HG02798 (cell line): ENCODE measurements around the gene NEDD4L.
"Not testable (repeated sequence)": the region's sequence is repeated elsewhere in the genome, so short reads cannot be mapped to it uniquely, and the experiment has no call there.

ENCODE experiments used
- ATAC-seq: cut with Tn5 transposase; IDR thresholded peaks from one replicate; pipeline ENCODE4 v1.9.1; 2021; ENCODE audit warnings: mild to moderate bottlenecking; ENCODE audit not compliant: unreplicated experiment, poor library complexity

The NEDD4L gene

DNA sequence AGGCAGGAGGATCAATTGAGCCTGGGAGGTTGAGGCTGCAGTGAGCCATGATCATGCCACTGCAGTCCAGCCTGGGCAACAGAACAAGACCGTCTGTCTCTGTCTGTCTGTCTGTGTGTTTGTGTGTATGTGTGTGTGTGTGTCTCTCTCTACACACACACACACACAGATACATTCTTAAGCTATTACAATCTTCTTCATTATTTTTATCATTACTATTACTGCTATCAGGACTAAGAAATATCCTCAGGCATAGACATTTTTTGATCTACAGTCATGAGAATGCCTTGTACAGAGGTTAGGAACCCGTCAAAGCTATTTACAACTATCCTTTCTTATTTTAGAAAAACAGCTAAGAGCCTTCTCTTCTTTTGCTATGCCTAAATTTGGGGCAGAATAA, 207.4 kb downstream of the NEDD4L start:
- no peak for ATAC-seq

DNA sequence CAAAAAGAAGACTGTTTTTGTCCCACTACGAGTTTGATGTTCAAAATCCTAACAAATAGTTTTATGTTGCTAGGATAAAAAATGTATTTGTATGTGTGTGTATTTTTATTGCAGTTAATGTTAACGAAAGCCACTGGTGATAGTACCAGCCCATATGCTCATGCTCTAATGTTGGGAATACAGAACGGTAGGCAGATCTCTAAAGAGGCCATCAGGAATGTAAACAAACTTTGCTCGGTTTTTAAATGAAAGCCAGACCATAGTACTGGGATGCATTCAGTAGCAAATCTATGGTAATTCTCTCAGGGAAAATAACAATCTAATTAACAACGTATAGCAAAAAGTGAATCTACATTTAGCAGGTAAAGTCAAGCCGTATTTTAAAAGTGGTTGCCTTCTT, 208.1 kb downstream of the NEDD4L start:
- ATAC-seq = no peak

GRCh38 chr18:58253318-58253717, 209.3 kb downstream of the NEDD4L start:
- no peak for ATAC-seq

DNA sequence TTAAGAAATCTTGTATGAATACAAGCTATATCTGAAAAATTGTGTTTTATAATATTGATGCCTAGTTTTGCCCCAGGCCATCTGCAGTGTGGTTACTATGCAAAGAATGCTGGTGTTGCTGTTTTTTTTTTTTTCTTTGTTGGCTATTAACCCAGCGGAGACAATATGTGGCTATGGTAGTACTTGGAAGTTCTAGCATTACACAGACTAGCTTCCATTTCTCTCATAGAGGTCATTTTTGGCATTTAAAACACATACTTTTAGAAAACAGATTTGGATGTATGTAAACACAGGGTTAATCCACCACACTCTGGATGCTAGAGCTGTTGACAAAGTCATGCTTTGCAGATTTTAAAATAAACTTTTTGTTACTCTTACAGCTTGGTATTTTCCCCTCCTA, 209.8 kb downstream of the NEDD4L start:
- ATAC-seq = no peak

GRCh38 chr18:58254873-58255511, 211.0 kb downstream of the NEDD4L start:
- no peak for ATAC-seq

- no peak for ATAC-seq
These were observed 211.8 kb downstream of the NEDD4L start for GRCh38 chr18:58255701-58256311.

DNA sequence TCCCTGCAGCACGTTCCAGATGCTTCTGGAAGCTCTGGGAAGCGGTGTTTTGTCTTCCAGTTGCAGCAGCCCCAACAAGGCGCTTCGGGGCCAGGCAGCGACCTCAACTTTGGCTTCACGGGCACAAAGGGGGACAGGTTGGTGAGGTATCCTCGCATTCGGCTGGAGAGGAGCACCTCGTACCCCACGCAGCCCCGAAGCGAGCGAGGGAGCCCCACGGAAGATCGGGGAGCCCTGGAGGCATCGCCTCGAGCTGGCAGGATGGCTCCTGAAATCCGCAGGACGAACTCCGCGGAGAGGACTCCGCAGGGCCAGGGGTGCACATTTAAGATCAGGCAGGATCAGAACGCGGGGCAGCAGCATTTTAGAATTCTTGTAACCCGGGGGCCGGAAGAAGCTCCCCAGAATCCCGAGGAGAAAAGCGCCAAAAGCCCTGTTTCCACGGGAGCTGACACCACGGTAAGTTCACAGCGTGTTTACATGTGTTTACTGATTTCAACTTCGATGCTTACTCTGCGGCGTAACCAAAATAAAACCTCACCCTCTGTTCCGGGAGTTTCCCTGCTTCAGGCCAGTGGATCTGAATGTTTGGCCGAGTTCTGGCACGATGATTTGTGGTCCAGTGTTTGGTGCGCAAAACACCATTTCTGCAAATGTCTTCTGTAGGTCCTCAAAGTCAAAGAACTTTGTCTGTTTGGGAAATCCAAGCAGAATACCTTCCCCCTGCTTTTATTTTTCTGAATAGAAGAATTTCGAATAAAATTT, 212.5 kb downstream of the NEDD4L start:
- no peak for ATAC-seq

DNA sequence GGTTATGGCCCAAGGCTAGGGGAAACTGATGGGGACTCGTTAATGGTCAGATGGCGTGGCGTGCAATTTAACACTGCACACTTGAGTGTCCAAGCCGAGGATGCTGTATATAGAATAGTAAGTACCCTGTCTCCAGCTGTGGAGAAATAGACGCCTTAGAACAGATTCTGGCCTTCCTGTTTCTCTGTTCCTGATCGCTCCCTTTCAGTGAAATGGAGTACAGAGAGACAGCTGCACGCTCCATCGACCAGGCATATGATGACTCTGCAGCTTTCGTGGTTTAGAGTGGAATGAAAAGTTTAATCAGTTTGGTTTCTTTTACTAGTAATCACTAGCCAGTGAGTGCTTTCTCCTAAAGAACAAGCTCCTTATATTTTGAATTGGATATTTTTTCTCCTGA, 213.4 kb downstream of the NEDD4L start:
- ATAC-seq = no peak

DNA sequence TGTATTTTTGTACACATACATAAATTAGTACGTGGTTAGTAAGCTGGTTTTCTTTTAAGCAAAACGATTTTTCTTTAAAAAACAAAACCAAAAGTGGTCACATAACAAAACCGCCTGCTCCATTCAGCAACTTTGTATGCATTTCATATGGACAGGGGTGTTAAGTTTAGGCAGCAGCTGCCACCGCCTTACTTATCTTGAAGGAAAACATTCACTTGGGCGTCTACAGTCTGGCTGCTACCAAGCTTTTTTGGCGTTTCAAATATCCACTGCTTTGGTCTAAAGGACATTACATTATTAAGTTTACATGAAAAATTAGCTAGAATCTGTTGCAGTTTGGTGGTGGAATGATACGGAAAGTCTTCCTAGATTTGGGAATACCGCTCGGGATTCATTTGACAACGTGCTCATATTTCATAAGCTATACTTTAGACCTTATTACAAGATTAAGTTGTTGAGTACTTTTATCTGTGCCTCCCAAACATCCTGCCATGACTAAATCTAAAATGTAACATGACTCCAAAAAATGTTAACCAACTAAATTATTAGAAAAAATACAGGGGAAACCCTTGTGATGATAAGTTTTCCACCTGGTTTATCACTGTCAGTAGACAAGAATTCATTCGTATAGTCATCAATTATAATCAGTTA, 214.8 kb downstream of the NEDD4L start:
- ATAC-seq = no peak

DNA sequence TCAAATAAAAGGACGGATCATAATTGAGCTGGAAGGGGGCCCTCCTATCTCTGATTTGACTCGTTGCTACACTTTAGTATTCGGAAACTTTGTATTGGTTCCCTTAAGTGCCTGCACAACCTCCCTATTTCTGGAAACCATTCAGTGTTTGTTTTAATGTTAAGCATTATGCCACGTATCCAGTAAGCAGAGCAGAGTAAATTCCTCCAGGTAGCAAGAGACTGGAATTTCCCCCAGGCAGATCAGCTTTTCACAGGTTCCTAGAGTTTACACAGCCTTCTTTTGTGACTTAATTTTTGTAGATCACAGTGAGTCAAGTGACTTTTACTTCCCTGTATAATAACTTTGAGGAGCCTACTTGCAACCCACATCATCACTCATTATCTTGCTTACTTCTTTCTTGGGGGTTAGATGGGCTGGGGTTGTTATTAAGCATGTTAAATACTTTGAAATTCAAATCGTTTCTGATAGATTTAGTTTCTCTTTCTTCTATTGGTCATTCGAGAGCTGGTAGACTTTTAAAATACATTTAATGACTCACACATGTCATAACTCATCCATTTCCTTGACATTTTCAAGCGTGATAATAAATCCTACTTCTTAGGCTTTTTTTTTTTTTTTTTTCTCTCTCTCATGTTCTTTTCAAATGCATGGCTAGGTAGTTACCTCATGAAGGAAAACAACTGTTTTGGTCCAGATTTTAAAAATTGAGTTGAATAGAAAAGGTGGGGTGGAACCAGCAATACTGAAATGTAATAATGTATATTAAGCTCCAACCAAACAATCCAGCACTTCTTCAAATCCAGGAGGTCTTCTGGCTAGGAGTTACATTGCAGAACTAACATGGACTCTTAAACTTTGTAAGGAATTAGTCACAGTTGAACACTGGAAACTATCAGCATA, 219.3 kb downstream of the NEDD4L start:
- no peak for ATAC-seq

GRCh38 chr18:58264075-58264474, 220.0 kb downstream of the NEDD4L start:
- ATAC-seq = no peak

- ATAC-seq = no peak
These were observed 220.8 kb downstream of the NEDD4L start for GRCh38 chr18:58264840-58265239.

GRCh38 chr18:58265489-58265888, 221.5 kb downstream of the NEDD4L start:
- ATAC-seq = not testable (repeated sequence)

DNA sequence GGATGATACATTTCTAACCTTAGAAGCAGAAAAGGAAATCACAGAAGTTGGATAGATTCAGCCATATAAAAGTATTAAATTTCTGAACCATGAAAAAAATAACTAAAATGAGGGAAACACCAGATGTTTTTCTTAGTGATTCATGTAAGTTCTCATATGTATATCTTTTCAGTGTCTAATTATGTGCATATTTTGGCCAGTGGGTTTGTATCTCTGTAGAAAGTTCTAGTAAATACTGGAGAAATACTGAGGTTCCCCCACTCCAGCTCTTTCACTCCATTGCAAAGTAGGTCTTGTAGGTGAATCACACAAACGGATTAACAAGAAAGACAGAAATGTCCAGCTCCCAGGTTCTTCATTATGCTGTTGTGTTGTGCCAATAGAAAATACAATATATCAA, 222.3 kb downstream of the NEDD4L start:
- no peak for ATAC-seq

DNA sequence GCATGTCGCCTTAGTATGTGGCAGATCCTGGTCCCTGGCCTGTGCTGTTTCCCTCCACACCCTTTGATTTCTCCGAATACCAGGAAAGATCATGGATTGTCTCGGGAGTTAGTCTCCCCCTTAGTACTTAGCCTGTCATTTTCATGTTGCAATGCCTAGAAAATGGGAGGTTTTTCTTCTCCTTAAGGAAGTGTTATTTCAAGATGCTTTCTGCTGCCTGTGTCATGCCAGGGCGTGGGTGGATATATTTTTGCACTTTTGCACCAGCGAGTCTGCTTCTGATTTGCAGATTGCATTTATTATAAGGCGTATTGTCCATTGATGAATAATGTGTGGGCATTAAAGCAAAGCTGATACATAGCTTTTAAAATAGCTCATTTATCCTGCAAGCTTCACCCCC, 223.5 kb downstream of the NEDD4L start:
- ATAC-seq = no peak

DNA sequence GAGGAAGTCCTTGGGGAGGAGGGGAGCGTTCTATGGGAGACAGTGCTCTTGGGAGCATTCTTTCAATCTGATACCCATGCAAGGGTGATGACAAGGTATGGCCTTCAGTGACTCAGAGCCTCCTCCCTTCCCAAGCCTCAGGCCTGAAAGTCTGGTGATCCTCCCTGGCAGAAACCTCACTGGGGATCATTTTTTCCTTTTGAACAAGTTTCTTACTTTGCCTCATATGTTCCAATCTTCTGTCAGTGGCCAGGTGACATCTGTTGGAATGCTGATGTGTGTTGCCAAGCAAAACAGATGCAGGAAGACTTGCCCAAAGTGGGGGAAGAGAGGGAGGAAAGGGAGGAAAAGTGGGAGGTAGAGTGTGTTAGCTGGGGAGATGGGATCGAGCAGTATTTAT, 224.8 kb downstream of the NEDD4L start:
- no peak for ATAC-seq

GRCh38 chr18:58269931-58270330, 225.9 kb downstream of the NEDD4L start:
- ATAC-seq = no peak

DNA sequence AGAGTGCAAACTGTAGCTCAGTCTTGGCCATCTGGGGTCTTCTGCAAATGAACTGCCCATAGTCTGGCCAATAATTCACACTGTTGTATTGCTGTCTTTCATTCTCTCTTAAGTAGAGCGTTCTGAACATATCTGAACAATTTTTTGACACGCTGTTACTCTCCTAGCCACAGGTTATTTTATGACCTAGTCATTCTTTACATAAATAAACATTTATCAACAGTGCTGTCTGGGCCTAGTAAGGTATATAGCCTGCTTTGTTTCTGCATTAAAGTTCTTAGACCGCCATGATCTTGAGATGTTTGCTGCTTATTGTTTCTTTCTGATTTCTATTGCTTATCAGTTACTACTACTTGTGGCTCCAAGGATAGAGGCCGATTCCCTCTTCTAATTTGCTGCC, 226.4 kb downstream of the NEDD4L start:
- ATAC-seq = no peak

- ATAC-seq = no peak
These were observed 227.7 kb downstream of the NEDD4L start for GRCh38 chr18:58271770-58272169.

- no peak for ATAC-seq
These were observed 228.2 kb downstream of the NEDD4L start for GRCh38 chr18:58272209-58272608.
